Suprapubic skin (tissue), 4 donors: Measurements from ENCODE around the gene RBMS3. TPM values are rescaled to one million over a fixed set of nuclear protein-coding genes. Genes with fewer than 3 reads are reported as not detected.

Source experiments
- DNase-seq, 2 donors: peaks; one replicate each; pipeline ENCODE4 v3.0.0-alpha.2; 2019; ENCODE audit warnings: low spot score in 2 of 2
- H3K27ac ChIP-seq: fragments of 200-600 bp; sonication (generic); one replicate; pipeline ENCODE4 v1.5.1; 2019
- H3K27me3 ChIP-seq: fragments of 200-600 bp; sonication (generic); one replicate; pipeline ENCODE4 v1.5.1; 2019
- H3K36me3 ChIP-seq: fragments of 200-600 bp; sonication (generic); one replicate; pipeline ENCODE4 v1.5.1; 2019
- H3K4me1 ChIP-seq: fragments of 200-600 bp; sonication (generic); one replicate; pipeline ENCODE4 v1.5.1; 2019
- H3K4me3 ChIP-seq: fragments of 200-600 bp; sonication (generic); one replicate; pipeline ENCODE4 v1.5.1; 2019; ENCODE audit warnings: mild to moderate bottlenecking
- H3K9me3 ChIP-seq: fragments of 200-600 bp; sonication (generic); one replicate; pipeline ENCODE4 v1.5.1; 2019
- EP300 ChIP-seq: sonication (generic); formaldehyde crosslinking; IDR thresholded peaks from one replicate; pipeline ENCODE4 v1.6.1; 2017; ENCODE audit warnings: antibody characterized with exemption
- POLR2A ChIP-seq, 2 donors: fragments of 450-650 bp; IDR thresholded peaks; one replicate each; pipeline ENCODE4 v1.6.1; 2017; ENCODE audit warnings: antibody characterized with exemption in 2 of 2, mild to moderate bottlenecking in 2 of 2, moderate library complexity in 2 of 2
- POLR2AphosphoS5 ChIP-seq, 3 donors: sonication (generic); formaldehyde crosslinking; IDR thresholded peaks; one replicate each; pipeline ENCODE4 v1.6.1; 2017; ENCODE audit warnings: antibody characterized with exemption in 3 of 3
- WGBS: methylation state at CpG from one replicate; pipeline ENCODE4 v1.1.5; 2018; 5-methylcytosine and 5-hydroxymethylcytosine counted together
- total RNA-seq, 4 donors: library from RNA; depleted of rRNA; stranded (reverse); fragments of >200 nt; gene quantifications; one replicate each; pipeline ENCODE4 v1.1.0, GENCODE V29; 2016
- TF ChIP-seq, protein P1 (sequence below), 2 donors: fragments of 200-600 bp in 1 of 2; fragments of 450-650 bp in 1 of 2; sonication (generic) in 1 of 2; IDR thresholded peaks; one replicate each; pipeline ENCODE4 v1.5.1; 2016 to 2019; ENCODE audit warnings: antibody characterized with exemption in 2 of 2, mild to moderate bottlenecking in 1 of 2, moderate library complexity in 1 of 2

The RBMS3 gene
- total RNA-seq, 4 donors from 2014 or later = 7.7 to 23.4 (median 11.9) TPM

GRCh38 chr3:29912600-29913288, 631.9 kb downstream of the RBMS3 start:
- no peak overlapping the region for H3K27ac ChIP-seq
- no peaks in the 10 kb centered on the region for H3K36me3 ChIP-seq
- 78% methylated on average over 2 of the region's 2 CpGs for whole genome bisulfite sequencing
- no peak for DNase-seq
- H3K4me3 ChIP-seq = no peak overlapping the region
- H3K9me3 ChIP-seq = no peaks in the 10 kb centered on the region
- no peaks in the 10 kb centered on the region for H3K27me3 ChIP-seq
- no peaks in the 10 kb centered on the region for H3K4me1 ChIP-seq
- no peak for TF ChIP-seq POLR2AphosphoS5 (IDR thresholded peaks at IDR 0.05)
- TF ChIP-seq EP300 = no peak
- TF ChIP-seq POLR2A (IDR thresholded peaks at IDR 0.05) = no peak
- TF ChIP-seq, protein P1, sequence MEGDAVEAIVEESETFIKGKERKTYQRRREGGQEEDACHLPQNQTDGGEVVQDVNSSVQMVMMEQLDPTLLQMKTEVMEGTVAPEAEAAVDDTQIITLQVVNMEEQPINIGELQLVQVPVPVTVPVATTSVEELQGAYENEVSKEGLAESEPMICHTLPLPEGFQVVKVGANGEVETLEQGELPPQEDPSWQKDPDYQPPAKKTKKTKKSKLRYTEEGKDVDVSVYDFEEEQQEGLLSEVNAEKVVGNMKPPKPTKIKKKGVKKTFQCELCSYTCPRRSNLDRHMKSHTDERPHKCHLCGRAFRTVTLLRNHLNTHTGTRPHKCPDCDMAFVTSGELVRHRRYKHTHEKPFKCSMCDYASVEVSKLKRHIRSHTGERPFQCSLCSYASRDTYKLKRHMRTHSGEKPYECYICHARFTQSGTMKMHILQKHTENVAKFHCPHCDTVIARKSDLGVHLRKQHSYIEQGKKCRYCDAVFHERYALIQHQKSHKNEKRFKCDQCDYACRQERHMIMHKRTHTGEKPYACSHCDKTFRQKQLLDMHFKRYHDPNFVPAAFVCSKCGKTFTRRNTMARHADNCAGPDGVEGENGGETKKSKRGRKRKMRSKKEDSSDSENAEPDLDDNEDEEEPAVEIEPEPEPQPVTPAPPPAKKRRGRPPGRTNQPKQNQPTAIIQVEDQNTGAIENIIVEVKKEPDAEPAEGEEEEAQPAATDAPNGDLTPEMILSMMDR (IDR thresholded peaks at IDR 0.05) = no peak

DNA sequence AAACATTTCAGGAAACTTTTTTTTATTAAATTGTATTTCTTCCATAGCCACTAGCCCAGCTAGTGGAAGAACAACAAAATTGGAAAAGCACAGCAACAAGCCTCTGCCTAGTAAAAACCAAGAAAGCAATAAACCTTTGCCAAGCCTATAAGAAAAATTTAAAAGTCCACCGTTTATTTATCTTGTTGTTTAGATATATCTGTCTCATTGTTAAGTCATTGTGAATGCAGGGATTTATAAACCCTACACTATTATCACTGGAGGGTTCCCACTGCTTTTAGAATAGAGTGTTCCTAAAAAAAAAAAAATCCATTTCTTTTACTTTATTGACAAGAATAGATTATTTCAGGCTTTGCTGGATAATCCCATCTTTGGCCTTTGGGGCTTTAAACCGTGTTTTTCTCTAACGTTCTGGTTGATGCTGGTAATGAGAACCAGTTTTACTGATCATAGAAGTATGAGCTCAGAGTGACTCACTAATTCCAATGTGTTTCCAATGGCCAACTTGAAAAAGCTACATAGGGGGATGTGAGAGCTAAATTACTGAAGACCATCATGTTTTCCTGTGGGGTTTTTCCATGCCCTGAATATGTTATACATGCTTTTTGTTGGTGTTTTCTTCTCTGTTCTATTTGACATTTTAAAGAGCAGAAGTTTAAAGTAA, 634.1 kb downstream of the RBMS3 start:
- Histone ChIP-seq H3K36me3 (no peaks in the 10 kb centered on the region), H3K27ac (peak overlapping the region; percentile 19), H3K27me3 (no peaks in the 10 kb centered on the region), H3K4me3 (no peak overlapping the region), H3K9me3 (no peaks in the 10 kb centered on the region), H3K4me1 (no peaks in the 10 kb centered on the region)
- DNase-seq = no peak
- WGBS = 59% methylated on average over 3 of the region's 3 CpGs
- TF ChIP-seq POLR2AphosphoS5 (IDR thresholded peaks at IDR 0.05) (no peak), POLR2A (IDR thresholded peaks at IDR 0.05) (no peak), EP300 (no peak)
- TF ChIP-seq, protein P1 (IDR thresholded peaks at IDR 0.05) = no peak

DNA sequence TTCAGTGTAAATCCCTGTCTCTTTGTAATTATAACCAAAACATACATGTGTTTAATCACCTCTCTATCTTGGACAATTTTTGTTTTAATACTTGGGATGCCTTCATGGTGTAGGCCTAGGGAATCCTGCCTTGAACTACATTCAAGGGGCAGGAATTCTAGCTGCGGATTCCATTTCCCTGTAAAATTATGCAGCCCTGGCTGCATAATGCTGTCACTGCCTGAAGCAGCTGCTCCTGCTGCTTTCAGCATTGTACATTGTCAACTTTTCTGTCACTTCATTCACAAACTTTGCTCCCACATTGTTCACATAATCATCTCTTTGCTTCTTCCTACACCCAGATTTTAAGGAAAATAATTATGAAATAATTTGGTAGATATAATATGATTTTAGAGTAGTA, 638.7 kb downstream of the RBMS3 start:
- H3K4me1 ChIP-seq = peaks cover 3% of the 10 kb centered on the region
- no peaks in the 10 kb centered on the region for H3K9me3 ChIP-seq
- H3K27ac ChIP-seq = no peak overlapping the region
- H3K27me3 ChIP-seq = no peaks in the 10 kb centered on the region
- H3K36me3 ChIP-seq = no peaks in the 10 kb centered on the region
- TF ChIP-seq POLR2A (IDR thresholded peaks at IDR 0.05) (no peak), POLR2AphosphoS5 (IDR thresholded peaks at IDR 0.05) (no peak), EP300 (no peak)
- TF ChIP-seq, protein P1 (IDR thresholded peaks at IDR 0.05) = no peak
- 83% methylated on average over 1 of the region's 1 CpG for WGBS
- no peak overlapping the region for H3K4me3 ChIP-seq
- DNase-seq = no peak

- peak in 1 of 2 donors; percentile 65 for DNase-seq
- Histone ChIP-seq H3K36me3 (no peaks in the 10 kb centered on the region), H3K4me1 (peaks cover 3% of the 10 kb centered on the region), H3K27me3 (no peaks in the 10 kb centered on the region), H3K4me3 (no peak overlapping the region), H3K27ac (no peak overlapping the region), H3K9me3 (no peaks in the 10 kb centered on the region)
- peak in 1 of 3 donors; percentile 63 for TF ChIP-seq POLR2AphosphoS5 (IDR thresholded peaks at IDR 0.05)
- no peak for TF ChIP-seq EP300
- 40% methylated on average over 5 of the region's 5 CpGs for WGBS
Measured at GRCh38 chr3:29922992-29923746, 642.3 kb downstream of the RBMS3 start.

DNA sequence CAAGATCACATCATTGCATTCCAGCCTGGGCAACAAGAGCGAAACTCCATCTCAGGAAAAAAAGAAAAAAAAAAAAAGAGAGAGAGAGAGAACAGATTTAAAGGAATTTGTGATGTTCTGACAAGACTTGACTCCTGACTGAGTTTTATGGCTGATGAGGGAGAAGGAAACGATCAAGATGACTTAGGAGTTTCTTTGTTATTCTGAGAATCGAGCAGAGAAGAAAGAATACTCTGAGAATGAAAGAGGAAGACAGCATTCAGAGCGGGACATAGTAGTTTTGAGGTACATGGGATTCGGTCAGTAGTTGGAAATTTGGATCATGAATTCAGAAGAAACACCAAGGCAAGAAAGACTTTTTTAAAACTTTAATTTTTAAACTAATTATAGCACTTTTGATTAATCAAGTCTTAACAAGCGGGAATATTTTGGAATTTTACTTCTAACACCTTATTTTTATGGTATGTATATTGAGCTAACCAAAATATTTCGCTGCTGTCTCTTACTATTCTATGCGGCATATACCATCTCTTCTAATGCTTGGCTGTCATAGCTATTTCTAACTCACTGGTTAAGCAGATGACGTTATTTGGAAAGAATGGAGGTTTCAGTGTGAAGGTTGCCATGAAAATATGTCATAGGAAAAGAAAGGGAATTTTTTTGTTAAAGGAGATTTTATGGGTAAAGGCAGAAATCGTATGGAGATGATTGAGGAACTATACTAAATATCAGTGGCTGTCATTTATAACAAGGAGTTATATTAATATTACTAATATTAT, 644.1 kb downstream of the RBMS3 start:
- H3K9me3 ChIP-seq = no peaks in the 10 kb centered on the region
- no peaks in the 10 kb centered on the region for H3K27me3 ChIP-seq
- H3K27ac ChIP-seq = no peak overlapping the region
- peaks cover 3% of the 10 kb centered on the region for H3K4me1 ChIP-seq
- WGBS = 83% methylated on average over 10 of the region's 10 CpGs
- no peak overlapping the region for H3K4me3 ChIP-seq
- no peaks in the 10 kb centered on the region for H3K36me3 ChIP-seq
- TF ChIP-seq, protein P1 (IDR thresholded peaks at IDR 0.05) = no peak
- TF ChIP-seq POLR2AphosphoS5 (IDR thresholded peaks at IDR 0.05) (no peak), EP300 (no peak), POLR2A (IDR thresholded peaks at IDR 0.05) (no peak)
- no peak for DNase-seq
